Esophagus muscularis mucosa (tissue), 4 donors: ENCODE results near the gene EXOC1.

Experiments
- CTCF ChIP-seq, 3 experiments: fragments of 200-600 bp in 2 of 3; fragments of 450-650 bp in 1 of 3; sonication (generic) in 2 of 3; IDR thresholded peaks; one replicate each; pipeline ENCODE4 v1.5.1; 2017 to 2019; ENCODE audit warnings: antibody characterized with exemption in 3 of 3, mild to moderate bottlenecking in 2 of 3, moderate library complexity in 1 of 3
- EP300 ChIP-seq: sonication (generic); formaldehyde crosslinking; IDR thresholded peaks from one replicate; pipeline ENCODE4 v1.6.1; 2017; ENCODE audit warnings: antibody characterized with exemption
- POLR2A ChIP-seq: fragments of 450-650 bp; IDR thresholded peaks from one replicate; pipeline ENCODE4 v1.6.1; 2017; ENCODE audit warnings: antibody characterized with exemption, moderate library complexity, mild to moderate bottlenecking, low read depth
- POLR2AphosphoS5 ChIP-seq, 2 donors: sonication (generic); formaldehyde crosslinking; IDR thresholded peaks; one replicate each; pipeline ENCODE4 v1.6.1; 2017; ENCODE audit warnings: antibody characterized with exemption in 2 of 2

- TF ChIP-seq CTCF (IDR thresholded peaks at IDR 0.05) (no peak), POLR2AphosphoS5 (IDR thresholded peaks at IDR 0.05) (no peak), POLR2A (no peak), EP300 (no peak)
Observed at GRCh38 chr4:55927803-55928437, 74.5 kb downstream of the EXOC1 start.
